HL-60 (cell line): ENCODE data around the gene DMGDH.

Source experiments
- DNase-seq, 2 experiments: peaks; one replicate each; pipeline ENCODE4 v3.0.0-alpha.2; 2010 to 2020; ENCODE audit warnings: low read depth in 1 of 2, low spot score in 1 of 2
- H3K27ac ChIP-seq: fragments of 250-450 bp; sonication (Bioruptor Pico); replicated peaks from 2 replicates; pipeline ENCODE4 v1.5.1; 2020; ENCODE audit warnings: mild to moderate bottlenecking, moderate library complexity
- H3K27me3 ChIP-seq: fragments of 250-450 bp; sonication (Bioruptor Pico); 2 replicates; pipeline ENCODE4 v1.5.1; 2021; ENCODE audit warnings: mild to moderate bottlenecking, moderate library complexity; ENCODE audit not compliant: insufficient read depth, poor library complexity, severe bottlenecking
- H3K4me3 ChIP-seq: replicated peaks from 2 replicates; pipeline ENCODE4 v1.5.1; 2011; ENCODE audit warnings: mild to moderate bottlenecking, control low read depth, low read length; ENCODE audit not compliant: insufficient read depth
- GABPA ChIP-seq: IDR thresholded peaks from 2 replicates; pipeline ENCODE4 v1.6.1; 2012; ENCODE audit warnings: low read depth
- POLR2AphosphoS5 ChIP-seq: IDR thresholded peaks from 2 replicates; pipeline ENCODE4 v1.6.1; 2012; ENCODE audit warnings: low read depth
- REST ChIP-seq: IDR thresholded peaks from 2 replicates; pipeline ENCODE4 v1.6.1; 2012; ENCODE audit warnings: low read depth; ENCODE audit not compliant: insufficient replicate concordance
- SPI1 ChIP-seq: IDR thresholded peaks from 2 replicates; pipeline ENCODE4 v1.6.1; 2012; ENCODE audit warnings: low read depth, mild to moderate bottlenecking, borderline replicate concordance
- TF ChIP-seq, protein P1 (sequence below): IDR thresholded peaks from one replicate; pipeline ENCODE4 v1.5.1; 2011; ENCODE audit warnings: low read length, control low read depth, inconsistent platforms; ENCODE audit not compliant: insufficient read depth

Gene DMGDH

GRCh38 chr5:79053321-79053720 is 16.2 kb downstream of the DMGDH start:
- TF ChIP-seq GABPA (no peak), REST (no peak), SPI1 (no peak), POLR2AphosphoS5 (no peak)
- TF ChIP-seq, protein P1, sequence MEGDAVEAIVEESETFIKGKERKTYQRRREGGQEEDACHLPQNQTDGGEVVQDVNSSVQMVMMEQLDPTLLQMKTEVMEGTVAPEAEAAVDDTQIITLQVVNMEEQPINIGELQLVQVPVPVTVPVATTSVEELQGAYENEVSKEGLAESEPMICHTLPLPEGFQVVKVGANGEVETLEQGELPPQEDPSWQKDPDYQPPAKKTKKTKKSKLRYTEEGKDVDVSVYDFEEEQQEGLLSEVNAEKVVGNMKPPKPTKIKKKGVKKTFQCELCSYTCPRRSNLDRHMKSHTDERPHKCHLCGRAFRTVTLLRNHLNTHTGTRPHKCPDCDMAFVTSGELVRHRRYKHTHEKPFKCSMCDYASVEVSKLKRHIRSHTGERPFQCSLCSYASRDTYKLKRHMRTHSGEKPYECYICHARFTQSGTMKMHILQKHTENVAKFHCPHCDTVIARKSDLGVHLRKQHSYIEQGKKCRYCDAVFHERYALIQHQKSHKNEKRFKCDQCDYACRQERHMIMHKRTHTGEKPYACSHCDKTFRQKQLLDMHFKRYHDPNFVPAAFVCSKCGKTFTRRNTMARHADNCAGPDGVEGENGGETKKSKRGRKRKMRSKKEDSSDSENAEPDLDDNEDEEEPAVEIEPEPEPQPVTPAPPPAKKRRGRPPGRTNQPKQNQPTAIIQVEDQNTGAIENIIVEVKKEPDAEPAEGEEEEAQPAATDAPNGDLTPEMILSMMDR, result no peak
- Histone ChIP-seq H3K4me3 (no peak overlapping the region), H3K27me3 (no peaks in the 10 kb centered on the region), H3K27ac (no peak overlapping the region)
- DNase-seq, result no peak

GRCh38 chr5:79050498-79050897 is 19.0 kb downstream of the DMGDH start:
- DNase-seq, result no peak
- no peak overlapping the region for H3K4me3 ChIP-seq
- no peaks in the 10 kb centered on the region for H3K27me3 ChIP-seq
- TF ChIP-seq GABPA, result no peak
- TF ChIP-seq SPI1, result no peak
- no peak for TF ChIP-seq REST
- TF ChIP-seq, protein P1, result no peak
- TF ChIP-seq POLR2AphosphoS5, result no peak
- no peak overlapping the region for H3K27ac ChIP-seq

GRCh38 chr5:79048437-79048836 is 21.0 kb downstream of the DMGDH start:
- Histone ChIP-seq H3K27ac (no peak overlapping the region), H3K27me3 (no peaks in the 10 kb centered on the region), H3K4me3 (no peak overlapping the region)
- no peak for DNase-seq
- TF ChIP-seq POLR2AphosphoS5, result no peak
- TF ChIP-seq GABPA, result no peak
- no peak for TF ChIP-seq SPI1
- TF ChIP-seq REST, result no peak
- TF ChIP-seq, protein P1, result no peak
